K562 (cell line): ENCODE results near the gene ACTN4. TPM values are rescaled to one million over a fixed set of nuclear protein-coding genes. Genes with fewer than 3 reads are reported as not detected.

Experiments
- ATF3 ChIP-seq, 2 experiments: fragments of 450-650 bp in 1 of 2; sonication (generic) in 1 of 2; formaldehyde crosslinking in 1 of 2; IDR thresholded peaks in 1 of 2; conservative IDR thresholded peaks in 1 of 2; 2 replicates each; pipeline versions ENCODE4 v1.6.1 to v1.8.1; 2016 to 2023; ENCODE audit warnings: mild to moderate bottlenecking in 2 of 2, moderate library complexity in 2 of 2, inconsistent platforms in 1 of 2, missing genetic modification reagents in 1 of 2
- CUX1 ChIP-seq: fragments of 200-800 bp; sonication (Bioruptor generic); IDR thresholded peaks from 2 replicates; pipeline ENCODE4 v1.6.1; 2016; ENCODE audit warnings: missing genetic modification characterization, missing compliant biosample characterization
- CXXC5 ChIP-seq: fragments of 250-450 bp; sonication (Bioruptor Pico); IDR thresholded peaks from 2 replicates; pipeline ENCODE4 v1.8.0; 2022; ENCODE audit warnings: inconsistent platforms, mild to moderate bottlenecking, moderate library complexity
- HCFC1 ChIP-seq: IDR thresholded peaks from 2 replicates; pipeline ENCODE4 v1.6.1; 2012; ENCODE audit warnings: low read depth, low read length, improper control_type of control experiment
- KLF10 ChIP-seq: fragments of 250-450 bp; sonication (Bioruptor Pico); IDR thresholded peaks from 2 replicates; pipeline ENCODE4 v1.6.1; 2021; ENCODE audit warnings: matching md5 sums
- MECOM ChIP-seq: fragments of 250-450 bp; sonication (Bioruptor Pico); IDR thresholded peaks from 2 replicates; pipeline ENCODE4 v1.8.0; 2022; ENCODE audit warnings: inconsistent platforms
- MTA3 ChIP-seq: fragments of 450-650 bp; formaldehyde crosslinking; IDR thresholded peaks from 2 replicates; pipeline ENCODE4 v1.6.1; 2017; ENCODE audit warnings: mild to moderate bottlenecking, borderline replicate concordance
- PHTF2 ChIP-seq: fragments of 250-450 bp; sonication (Bioruptor Pico); IDR thresholded peaks from 2 replicates; pipeline ENCODE4 v1.5.0; 2021; ENCODE audit warnings: mild to moderate bottlenecking
- RB1 ChIP-seq: fragments of 450-650 bp; IDR thresholded peaks from 2 replicates; pipeline ENCODE4 v1.6.1; 2017; ENCODE audit warnings: low read depth, mild to moderate bottlenecking
- SP2 ChIP-seq: IDR thresholded peaks from 2 replicates; pipeline ENCODE4 v1.6.1; 2011; ENCODE audit warnings: mild to moderate bottlenecking, low read depth, low read length, moderate library complexity; ENCODE audit not compliant: poor library complexity, severe bottlenecking; ENCODE audit errors: extremely low read depth
- STAT5A ChIP-seq: IDR thresholded peaks from 2 replicates; pipeline ENCODE4 v1.6.1; 2012; ENCODE audit warnings: low read length, inconsistent platforms, borderline replicate concordance
- TBP ChIP-seq: optimal IDR thresholded peaks from 2 replicates; pipeline ENCODE3; 2011; ENCODE audit warnings: low read depth, low read length, improper control_type of control experiment
- TFE3 ChIP-seq: fragments of 450-650 bp; formaldehyde crosslinking; IDR thresholded peaks from 2 replicates; pipeline ENCODE4 v1.4.0; 2020; ENCODE audit warnings: mild to moderate bottlenecking, mixed read lengths
- ZBTB8A ChIP-seq: fragments of 450-650 bp; IDR thresholded peaks from 2 replicates; pipeline ENCODE4 v1.6.1; 2018; ENCODE audit warnings: mild to moderate bottlenecking, moderate library complexity; ENCODE audit not compliant: partially characterized antibody
- ZMIZ1 ChIP-seq, 2 experiments: fragments of 150-350 bp in 1 of 2; IDR thresholded peaks; 2 replicates each; pipeline ENCODE4 v1.6.1; 2012 to 2016; ENCODE audit warnings: low read depth in 2 of 2, low read length in 2 of 2, mild to moderate bottlenecking in 1 of 2, moderate library complexity in 1 of 2
- ZNF239 ChIP-seq: fragments of 250-450 bp; sonication (Bioruptor Pico); IDR thresholded peaks from 2 replicates; pipeline ENCODE4 v1.4.0; 2020; ENCODE audit warnings: mild to moderate bottlenecking
- ZNF3 ChIP-seq: fragments of 250-450 bp; sonication (Bioruptor Pico); IDR thresholded peaks from 2 replicates; pipeline ENCODE4 v1.5.0; 2021; ENCODE audit warnings: mild to moderate bottlenecking, moderate library complexity
- ZNF764 ChIP-seq: fragments of 250-450 bp; sonication (Bioruptor Pico); IDR thresholded peaks from 2 replicates; pipeline ENCODE4 v1.4.0; 2020; ENCODE audit warnings: low read depth, mild to moderate bottlenecking, moderate library complexity
- polyA plus RNA-seq, 8 experiments: library from polyadenylated mRNA; depleted of rRNA in 4 of 8; stranded (reverse) in 5 of 8; unstranded in 3 of 8; fragments of >200 nt; fragmentation: Nextera tagmentation in 2 of 8; fragmentation: Illumina TruSeq in 1 of 8; extraction: Ambion mirVana in 2 of 8; extraction: Trizol in 1 of 8; gene quantifications; 2 replicates each; pipeline versions ENCODE4 v1.2.1 to v1.2.3, GENCODE V29; 2011 to 2014; ENCODE audit warnings: inconsistent platforms in 1 of 8, missing spikeins in 1 of 8
- total RNA-seq, 7 experiments: library from RNA; depleted of rRNA in 6 of 7; stranded (reverse); fragments of >200 nt in 6 of 7; fragmentation: Illumina TruSeq in 2 of 7; extraction: Trizol in 2 of 7; gene quantifications; 2 replicates each; pipeline versions ENCODE4 v1.2.1 to v1.2.3, GENCODE V29; 2011 to 2021; ENCODE audit warnings: low replicate concordance in 1 of 7

Gene ACTN4
- total and polyA plus RNA-seq, 9 of the 15 experiments (the other 6 are each of a cell fraction or from before 2014, with no cell fraction given): 3.1 to 385 (median 125) TPM

- TF ChIP-seq ZMIZ1 (IDR thresholded peaks at IDR 0.05; ENCODE audit: low read depth in 2 of 2, low read length in 2 of 2) (no peak), CUX1 (no peak), TFE3 (no peak), HCFC1 (no peak), CXXC5 (CRISPR knock-in tag) (peak; percentile 35), RB1 (no peak), MECOM (CRISPR knock-in tag) (0 out of 2 replicates have a peak, but pooled peaks have one; percentile 28), PHTF2 (CRISPR knock-in tag) (no peak), KLF10 (CRISPR knock-in tag) (no peak), MTA3 (no peak), SP2 (no peak), STAT5A (no peak; the same call in 1 of the 2 replicates), ZBTB8A (no peak), ZNF764 (CRISPR knock-in tag) (no peak), ZNF239 (CRISPR knock-in tag) (no peak), ATF3 (IDR thresholded peaks at IDR 0.05) (no peak), ATF3 (CRISPR knock-in tag; conservative IDR thresholded peaks at IDR 0.05) (no peak), TBP (peak; percentile 11), ZNF3 (CRISPR knock-in tag) (no peak)
Observed at GRCh38 chr19:38781058-38781457, 133.6 kb downstream of the ACTN4 start (continued).
